GM12801 (cell line): Measurements from ENCODE around the gene PCSK9.

ENCODE experiments used
- TF ChIP-seq, protein P1 (sequence below): IDR thresholded peaks from one replicate; pipeline ENCODE4 v1.5.1; 2011; ENCODE audit warnings: control low read depth; ENCODE audit not compliant: insufficient read length; ENCODE audit errors: extremely low read depth

PCSK9 gene

GRCh38 chr1:54995835-54996234 lies 43.5 kb upstream of the PCSK9 start:
- TF ChIP-seq, protein P1, sequence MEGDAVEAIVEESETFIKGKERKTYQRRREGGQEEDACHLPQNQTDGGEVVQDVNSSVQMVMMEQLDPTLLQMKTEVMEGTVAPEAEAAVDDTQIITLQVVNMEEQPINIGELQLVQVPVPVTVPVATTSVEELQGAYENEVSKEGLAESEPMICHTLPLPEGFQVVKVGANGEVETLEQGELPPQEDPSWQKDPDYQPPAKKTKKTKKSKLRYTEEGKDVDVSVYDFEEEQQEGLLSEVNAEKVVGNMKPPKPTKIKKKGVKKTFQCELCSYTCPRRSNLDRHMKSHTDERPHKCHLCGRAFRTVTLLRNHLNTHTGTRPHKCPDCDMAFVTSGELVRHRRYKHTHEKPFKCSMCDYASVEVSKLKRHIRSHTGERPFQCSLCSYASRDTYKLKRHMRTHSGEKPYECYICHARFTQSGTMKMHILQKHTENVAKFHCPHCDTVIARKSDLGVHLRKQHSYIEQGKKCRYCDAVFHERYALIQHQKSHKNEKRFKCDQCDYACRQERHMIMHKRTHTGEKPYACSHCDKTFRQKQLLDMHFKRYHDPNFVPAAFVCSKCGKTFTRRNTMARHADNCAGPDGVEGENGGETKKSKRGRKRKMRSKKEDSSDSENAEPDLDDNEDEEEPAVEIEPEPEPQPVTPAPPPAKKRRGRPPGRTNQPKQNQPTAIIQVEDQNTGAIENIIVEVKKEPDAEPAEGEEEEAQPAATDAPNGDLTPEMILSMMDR, result no peak

GRCh38 chr1:54996359-54996868 lies 42.9 kb upstream of the PCSK9 start:
- TF ChIP-seq, protein P1, result no peak

- TF ChIP-seq, protein P1, result no peak
Measured at GRCh38 chr1:54996869-54997710, 42.3 kb upstream of the PCSK9 start.

- TF ChIP-seq, protein P1, result no peak
Measured at GRCh38 chr1:54997711-54997986, 41.7 kb upstream of the PCSK9 start.

DNA sequence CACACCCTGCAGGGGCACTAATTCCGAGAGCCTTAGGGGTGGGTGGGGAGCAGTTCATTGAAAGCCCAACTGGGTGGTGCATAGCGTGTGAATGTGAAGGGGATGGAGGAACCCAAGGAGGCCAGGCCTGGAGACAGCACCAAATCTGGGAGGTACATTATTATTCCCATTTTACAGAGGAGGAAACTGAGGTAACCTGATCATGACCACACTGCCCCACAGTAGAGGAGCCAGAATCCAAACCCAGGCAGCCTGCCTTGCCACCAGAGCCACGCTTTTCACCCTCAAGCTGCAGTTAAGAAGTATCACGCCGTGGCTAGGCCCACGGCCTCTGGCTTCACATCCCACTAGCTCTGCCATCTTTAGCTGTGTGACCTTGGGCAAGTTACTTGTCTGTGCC lies 41.2 kb upstream of the PCSK9 start:
- TF ChIP-seq, protein P1, result no peak

GRCh38 chr1:54998677-54999076 lies 40.7 kb upstream of the PCSK9 start, which contains the start of gene BSND:
BSND (plus strand) TSS chr1:54998933; CDS start chr1:54999187, 254 bp downstream.
- TF ChIP-seq, protein P1, result no peak

- TF ChIP-seq, protein P1, result no peak
Measured at GRCh38 chr1:55000110-55001085, 39.0 kb upstream of the PCSK9 start.
